Ecto neural progenitor cell (in vitro differentiated cells): ENCODE measurements around the gene PRM2.

ENCODE experiments used
- DNase-seq: peaks from one replicate; pipeline ENCODE4 v3.0.0-alpha.2; 2018; ENCODE audit warnings: low spot score

Gene PRM2, protein sequence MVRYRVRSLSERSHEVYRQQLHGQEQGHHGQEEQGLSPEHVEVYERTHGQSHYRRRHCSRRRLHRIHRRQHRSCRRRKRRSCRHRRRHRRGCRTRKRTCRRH

GRCh38 chr16:11276143-11276895 lies at the start of gene PRM2:
PRM2 (minus strand) TSS chr16:11276480; CDS start chr16:11276370, 110 bp downstream.
- DNase-seq: no peak

GRCh38 chr16:11325404-11326083 lies 49.3 kb upstream of the PRM2 start:
- DNase-seq: no peak

DNA sequence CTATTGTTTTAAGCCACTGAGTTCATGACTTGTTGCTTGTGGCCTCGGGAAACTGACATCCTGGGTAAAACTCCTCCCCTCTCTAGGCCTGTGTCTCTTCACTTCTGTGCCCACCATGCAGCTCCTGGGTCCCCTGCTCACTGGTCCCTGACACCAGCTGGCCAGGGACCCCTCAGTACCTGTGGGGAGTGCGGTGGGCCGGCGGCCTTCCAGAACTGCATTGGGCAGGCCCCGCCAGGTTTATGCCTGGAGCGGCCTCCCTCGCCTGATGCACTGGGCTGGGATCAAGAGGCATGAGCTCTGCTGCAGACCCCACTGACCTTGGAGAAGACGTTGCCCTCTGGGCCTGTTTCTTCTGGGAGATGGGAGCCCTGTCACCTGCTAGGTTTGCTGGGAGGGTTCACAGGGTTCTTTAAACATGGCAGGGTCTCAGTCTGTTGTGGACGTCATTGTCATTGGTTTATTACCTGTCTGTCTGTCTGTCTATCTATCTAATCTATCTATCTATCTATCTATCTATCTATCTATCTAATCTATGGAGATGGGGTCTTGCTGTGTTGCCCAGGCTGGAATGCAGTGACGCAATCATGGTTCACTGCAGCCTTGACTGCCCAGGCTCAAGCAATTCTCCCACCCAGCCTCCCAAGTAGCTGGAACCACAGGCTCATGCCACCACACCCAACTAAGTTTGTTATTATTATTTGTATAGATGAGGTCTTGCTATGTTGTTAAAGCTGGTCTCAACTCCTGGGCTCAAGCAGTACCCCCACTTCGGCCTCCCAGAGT lies 47.5 kb upstream of the PRM2 start:
- no peak for DNase-seq

DNA sequence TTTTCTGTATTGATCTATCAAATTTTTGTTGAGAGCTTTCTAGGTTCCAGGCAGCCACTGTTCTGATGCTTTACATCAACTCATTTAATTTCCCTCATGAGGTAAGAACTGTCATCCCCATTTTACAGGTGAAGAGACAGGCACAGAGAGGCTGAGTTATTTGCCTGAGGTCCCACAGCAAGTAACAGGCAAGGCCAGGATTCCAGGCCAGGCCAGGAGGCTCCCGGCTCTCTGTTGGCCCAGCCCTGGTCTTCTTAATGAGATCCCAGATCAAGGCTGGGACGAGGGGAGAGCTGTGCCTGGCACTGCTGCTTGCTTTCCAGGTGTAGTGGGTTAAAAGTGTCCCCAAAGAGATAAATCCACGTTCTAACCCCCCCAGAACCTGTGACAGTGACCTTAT lies 46.5 kb upstream of the PRM2 start:
- no peak for DNase-seq

- DNase-seq: no peak
Observed at GRCh38 chr16:11321662-11322061, 45.4 kb upstream of the PRM2 start.

GRCh38 chr16:11320170-11320569 lies 43.9 kb upstream of the PRM2 start:
- no peak for DNase-seq

- DNase-seq: no peak
Observed at GRCh38 chr16:11319529-11320146, 43.4 kb upstream of the PRM2 start.

DNA sequence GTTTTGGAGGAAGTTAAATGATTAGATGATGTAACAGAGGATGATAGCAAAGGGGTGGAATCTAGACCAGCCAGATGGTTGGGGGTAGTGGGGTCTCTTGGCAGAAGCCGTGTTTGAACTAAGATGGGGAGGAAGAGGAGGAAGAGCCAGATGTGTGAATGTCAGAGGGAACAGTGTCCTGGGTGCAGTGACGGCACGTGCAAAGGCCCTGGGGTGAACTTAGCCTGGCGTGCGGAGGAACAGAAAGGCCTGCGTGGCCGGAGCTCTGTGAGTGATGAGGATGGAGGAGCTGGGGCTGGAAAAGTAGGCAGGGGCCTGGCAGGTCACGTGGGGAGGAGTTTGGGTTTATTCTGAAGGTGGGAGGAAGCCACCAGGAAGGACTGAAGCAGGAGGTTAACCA lies 42.5 kb upstream of the PRM2 start:
- no peak for DNase-seq

- DNase-seq: peak; percentile 67
Observed at GRCh38 chr16:11316331-11317015, 40.2 kb upstream of the PRM2 start.

GRCh38 chr16:11315510-11315909 lies 39.2 kb upstream of the PRM2 start:
- DNase-seq: peak; percentile 81

DNA sequence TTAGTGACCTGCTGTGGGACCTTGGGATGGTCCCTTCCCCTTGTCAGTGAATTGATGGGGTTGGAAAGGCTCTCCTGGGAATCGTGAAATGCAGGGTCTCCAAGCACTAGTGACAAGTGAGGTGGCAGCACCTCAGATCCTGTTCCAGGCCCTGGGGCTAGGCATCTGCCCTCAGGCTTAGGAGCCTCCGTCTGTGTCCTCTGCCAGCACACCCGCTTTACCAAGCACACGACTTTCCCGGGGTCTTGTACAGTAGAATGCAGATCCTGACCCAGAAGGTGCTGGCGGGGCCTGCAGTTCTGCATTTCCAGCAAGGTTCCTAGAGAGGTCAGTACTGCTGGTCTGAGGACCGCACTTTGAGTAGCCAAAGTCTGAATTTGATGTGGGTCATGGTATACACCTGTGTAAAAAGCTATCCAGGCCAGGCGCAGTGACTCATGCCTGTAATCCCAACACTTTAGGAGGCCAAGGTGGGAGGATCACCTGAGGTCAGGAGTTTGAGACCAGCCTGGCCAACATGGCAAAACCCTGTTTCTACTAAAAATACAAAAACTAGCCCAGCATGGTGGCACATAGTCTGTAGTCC lies 38.1 kb upstream of the PRM2 start:
- no peak for DNase-seq

- DNase-seq: no peak
Observed at GRCh38 chr16:11313493-11314308, 37.4 kb upstream of the PRM2 start.

- DNase-seq: no peak
Observed at GRCh38 chr16:11312718-11313492, 36.6 kb upstream of the PRM2 start.

DNA sequence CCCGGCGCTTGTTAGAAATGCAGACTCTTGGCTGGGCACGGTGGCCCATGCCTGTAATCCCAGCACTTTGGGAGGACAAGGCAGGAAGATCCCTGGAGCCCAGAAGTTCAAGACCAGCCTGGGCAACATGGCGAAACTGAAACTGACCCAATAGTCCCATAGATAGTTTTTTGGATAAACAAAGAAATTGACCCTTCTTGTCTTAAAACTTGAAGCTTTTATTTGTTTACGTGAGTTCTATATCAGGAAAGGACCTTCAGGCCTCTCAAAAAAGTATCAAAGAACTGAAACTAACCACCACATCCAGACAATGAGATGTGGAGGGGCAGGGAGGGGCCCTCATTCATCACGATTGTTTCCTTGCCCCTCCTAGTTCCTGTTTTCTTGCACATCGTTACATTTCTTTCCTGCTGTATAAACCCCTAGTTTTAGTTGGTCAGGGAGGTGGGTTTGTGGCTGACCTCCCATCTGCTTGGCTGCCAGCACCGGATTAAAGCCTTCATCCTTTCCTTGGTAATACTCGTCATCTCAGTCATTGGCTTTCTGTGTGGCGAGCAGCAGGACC lies 34.8 kb upstream of the PRM2 start:
- DNase-seq: no peak

- no peak for DNase-seq
Observed at GRCh38 chr16:11310634-11310977, 34.3 kb upstream of the PRM2 start.

DNA sequence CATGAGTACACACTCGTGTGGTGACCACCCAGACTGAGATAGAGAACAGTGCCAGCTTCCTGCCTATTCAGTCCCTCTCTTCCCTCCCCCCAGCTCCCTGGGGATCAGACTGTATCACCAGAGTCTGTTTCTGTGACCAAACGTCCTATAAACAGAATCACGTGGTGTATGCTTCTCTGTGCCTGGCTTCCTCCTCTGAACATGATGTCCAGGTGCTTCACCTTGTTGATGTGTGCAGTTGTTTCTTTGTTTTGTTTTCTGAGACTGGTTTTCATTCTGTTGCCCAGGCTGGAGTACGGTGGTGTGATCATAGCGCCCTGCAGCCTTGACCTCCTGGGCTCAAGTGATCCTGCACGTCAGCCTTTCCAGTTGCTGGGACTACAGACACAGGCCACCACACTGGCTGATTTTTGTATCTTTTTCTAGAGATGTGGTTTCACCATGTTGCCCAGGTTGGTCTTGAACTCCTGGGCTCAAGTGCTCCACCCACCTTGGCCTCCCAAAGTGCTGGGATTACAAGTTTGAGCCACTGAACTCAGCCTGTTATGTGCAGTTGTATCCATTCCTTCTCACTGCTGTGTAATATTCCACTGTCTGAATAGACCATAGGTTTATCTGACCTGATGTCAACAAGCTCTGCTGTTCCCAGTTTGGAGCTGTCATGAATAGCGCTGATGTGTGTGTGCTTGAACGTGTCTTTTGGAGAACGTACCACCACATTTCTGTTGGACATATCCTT lies 33.8 kb upstream of the PRM2 start:
- no peak for DNase-seq

- no peak for DNase-seq
Observed at GRCh38 chr16:11308493-11309283, 32.4 kb upstream of the PRM2 start.
